CD4-positive, alpha-beta T cell treated with Interleukin-17A for 1 hour (primary cell): ENCODE measurements around the gene TRIO.

ENCODE experiments used
- DNase-seq: peaks from one replicate; pipeline ENCODE4 v3.0.0-alpha.2; 2020

Gene TRIO

DNA sequence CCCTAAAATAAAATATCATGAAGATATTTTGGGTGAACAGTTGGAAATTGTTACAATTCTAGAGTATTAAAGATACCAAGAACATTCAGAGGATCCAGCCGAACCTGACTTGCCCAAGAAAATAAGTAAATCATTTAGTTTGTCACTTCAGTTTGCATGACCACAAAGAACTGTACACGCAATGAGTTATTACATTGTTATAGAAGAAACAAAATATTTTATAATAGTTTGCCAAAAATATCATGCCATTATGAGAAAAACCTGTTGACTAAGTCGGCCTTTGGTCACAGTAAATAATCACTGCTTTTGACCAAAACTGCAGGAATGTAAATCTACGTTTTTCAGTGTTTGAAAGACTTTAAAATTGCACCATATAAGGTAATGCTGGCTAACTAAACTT, 27.9 kb downstream of the TRIO start:
- no peak for DNase-seq

DNA sequence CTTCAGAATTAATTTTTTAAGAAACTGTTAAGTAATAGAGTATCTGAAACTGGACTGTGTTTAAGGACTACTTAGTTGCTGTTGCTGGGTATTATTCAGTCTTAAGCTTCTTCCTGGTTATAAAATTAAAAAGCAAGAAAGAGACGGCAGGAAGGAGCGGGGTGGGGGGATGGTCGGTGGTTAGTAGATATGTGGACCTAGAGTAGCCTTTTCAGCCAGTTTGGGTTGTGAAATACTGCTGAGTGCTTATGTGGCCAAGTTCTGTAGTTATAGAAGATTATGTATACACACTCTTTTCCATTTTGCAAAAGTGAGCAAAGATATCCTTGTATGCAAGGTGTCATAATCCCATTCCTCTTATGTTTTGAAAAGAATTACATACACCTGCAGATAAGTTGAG, 28.5 kb downstream of the TRIO start:
- DNase-seq: no peak

DNA sequence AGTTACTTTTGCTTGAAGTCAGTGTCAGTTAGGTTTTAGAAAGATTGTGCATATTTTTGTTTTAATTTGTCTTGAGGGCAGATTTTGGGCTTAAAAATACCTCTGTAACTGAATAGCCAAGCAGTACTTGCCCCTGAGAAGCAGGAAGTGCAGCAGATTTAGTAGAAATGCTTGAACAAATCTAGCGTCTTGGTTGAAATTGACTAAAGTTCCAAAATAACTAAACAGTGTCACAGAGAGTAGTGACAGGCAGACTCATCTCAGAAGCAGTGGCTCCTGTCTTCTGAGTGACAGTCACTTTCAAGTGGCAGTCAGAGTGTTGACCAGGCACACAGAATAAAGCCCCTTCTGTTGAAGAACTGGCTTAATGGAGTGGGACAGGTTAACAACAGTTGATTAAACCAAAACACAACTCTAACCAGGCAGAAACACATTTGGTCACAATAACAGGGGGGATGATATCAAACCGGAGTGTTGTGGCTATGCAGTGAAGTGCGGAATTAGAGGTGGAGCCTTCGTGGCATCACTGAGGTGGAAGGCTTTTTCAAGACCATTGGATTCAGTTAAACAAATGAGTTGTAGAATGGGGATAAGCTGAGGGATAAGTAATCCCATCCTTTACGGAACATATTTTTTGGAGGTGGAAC, 29.1 kb downstream of the TRIO start:
- DNase-seq: no peak

DNA sequence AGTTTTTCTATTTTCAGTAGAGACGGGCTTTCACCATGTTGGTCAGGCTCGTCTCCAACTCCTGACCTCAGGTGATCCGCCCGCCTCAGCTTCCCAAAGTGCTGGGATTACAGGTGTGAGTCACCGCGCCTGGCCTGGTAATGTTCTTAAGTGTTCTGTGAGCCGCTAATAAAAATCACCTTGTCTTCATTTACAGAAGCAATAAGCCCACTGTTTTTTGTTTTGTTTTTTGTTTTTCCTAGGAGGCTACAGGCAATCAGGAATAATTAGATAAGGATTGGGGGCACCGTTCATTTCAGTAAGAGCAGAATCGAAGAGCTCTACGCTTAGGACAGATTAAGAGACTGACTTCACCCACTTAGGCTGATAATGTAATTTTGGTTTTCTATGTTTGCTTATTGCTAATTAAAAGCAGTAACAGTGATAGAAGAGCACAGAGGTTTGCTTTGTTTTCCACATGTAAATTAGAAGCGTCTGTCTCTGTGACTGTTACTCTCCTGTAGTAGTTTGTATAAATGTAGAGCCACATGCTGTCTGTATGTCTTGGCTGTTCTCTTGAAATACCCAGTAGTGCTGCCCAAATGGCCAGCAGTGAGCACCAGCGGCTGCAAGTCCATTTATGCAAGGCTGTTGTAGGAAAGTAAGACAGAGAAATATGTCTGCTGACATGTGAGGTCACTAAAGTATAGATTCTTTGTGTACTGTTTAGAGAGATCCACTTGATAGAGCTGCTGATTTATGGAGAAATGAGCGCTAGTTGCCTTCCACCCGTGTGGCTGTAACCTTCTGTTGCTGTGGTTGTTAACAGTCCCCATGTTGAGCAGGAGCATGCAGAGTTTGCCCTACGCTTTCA, 30.5 kb downstream of the TRIO start:
- DNase-seq: no peak

DNA sequence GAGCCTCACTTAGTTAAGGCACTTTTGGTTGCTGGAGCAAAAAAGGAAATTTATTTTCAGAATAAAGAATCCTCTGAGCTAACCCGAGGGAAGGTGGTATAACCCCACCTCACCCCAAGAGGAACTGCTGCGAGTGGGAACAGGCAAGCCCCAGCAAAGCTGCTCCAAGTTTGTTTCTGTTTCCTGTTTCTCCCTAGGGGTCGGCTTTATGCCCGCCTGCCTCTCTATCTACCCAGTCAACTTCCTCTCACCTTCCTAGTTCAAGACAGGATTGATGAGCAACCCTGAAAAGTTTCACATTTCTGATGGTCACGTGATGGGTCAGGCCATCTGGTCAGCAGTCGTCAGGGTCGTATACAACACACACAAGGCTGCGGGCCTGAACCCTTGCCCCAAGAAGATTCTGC, 31.1 kb downstream of the TRIO start:
- DNase-seq: no peak

DNA sequence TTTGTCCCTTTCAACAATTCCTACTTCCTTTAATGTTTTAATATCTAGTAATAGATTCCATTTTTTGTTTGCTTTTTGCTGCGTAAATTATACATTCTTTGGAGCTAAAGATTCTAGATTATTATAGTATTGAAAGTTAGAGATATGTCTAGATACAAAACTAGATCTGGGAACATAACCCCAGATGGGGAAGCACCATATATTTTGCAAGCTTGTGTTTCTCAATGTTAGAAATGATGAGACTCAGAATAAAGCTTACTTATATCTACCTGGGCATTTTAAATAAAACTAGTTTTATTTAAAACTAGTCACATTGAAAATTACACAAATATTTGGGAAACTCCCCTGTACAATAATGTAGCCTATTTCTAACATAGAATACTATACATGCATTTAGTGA, 32.2 kb downstream of the TRIO start:
- DNase-seq: no peak

DNA sequence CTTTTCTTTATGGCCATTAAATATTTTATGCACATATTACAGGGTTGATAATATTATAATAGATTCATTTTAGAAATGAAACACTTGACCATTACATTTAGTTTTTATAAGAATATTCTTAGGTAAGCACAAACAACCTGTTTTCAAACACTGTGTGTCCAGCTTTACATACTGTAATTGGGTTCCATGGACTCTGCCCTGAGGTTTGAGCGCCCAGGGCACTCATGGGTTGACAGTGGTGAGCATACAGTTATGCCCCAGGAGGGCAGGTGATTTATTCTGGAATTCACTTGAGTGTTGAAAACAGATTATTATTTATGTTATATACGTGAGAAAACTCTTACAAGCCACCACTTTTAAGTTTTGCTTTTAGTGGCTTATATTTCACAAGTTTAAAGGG, 33.7 kb downstream of the TRIO start:
- DNase-seq: no peak

DNA sequence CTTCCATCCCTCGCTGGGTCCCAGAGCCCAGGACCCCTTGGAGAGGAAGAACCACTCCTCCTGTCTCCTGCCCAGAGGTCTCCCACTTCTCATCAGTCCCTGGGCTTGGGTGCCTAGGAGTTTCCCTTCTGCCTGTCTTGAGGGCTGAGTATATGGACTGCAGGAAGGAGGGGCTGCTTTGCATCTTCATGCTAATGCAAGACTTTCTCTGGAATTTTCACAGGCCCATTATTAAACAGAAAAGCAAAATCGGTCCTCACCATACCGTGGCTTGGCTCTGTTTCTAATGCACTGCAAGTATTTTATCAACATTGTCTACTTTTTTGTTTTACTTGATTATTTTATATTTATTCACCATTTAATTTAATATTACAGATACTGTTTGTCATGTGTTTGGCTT, 34.5 kb downstream of the TRIO start:
- DNase-seq: no peak

DNA sequence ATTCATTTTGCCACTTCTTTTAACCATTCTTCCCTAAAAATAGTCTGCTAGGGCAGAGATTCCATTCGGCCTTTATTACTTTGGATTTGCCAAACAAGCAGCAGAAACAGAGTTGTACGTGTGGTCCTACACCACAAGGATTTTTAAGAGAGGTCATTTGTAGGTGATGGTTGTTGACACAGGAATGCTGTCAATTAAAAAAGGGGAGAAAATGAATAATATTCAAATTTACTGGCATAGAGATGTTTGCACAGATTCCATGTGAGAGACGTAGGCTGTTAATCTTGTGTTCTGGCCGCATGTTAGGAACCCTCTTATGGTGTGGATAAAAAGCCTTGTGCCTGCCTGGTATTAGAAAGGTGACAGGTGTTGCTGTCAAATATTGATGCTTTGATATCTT, 34.9 kb downstream of the TRIO start:
- no peak for DNase-seq

DNA sequence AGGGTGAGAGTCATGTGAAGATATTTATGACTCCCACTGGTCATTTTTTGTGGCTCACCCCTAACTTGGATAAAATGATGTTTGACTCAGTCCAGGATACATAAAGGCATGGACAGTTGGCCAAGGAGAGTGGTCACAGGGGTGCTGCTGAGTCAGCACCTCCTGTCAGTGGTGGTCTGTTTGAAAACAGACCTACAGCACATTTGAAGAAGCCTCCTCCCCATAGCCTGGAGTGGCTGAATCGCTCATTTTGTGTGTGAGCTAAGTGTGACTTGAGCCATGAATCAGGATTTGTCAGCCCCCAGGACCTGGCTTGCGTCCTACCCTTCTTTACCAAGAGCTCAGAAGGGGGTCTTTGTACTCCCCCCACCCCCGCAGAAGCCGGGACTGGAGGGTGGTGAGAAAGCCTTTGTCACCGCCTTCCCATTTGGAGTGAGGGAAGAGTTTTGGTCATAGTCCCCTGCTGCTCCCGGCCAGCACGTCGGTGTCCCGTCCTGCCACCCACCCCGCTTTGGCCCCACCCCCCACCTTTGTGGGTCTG, 35.6 kb downstream of the TRIO start:
- no peak for DNase-seq

DNA sequence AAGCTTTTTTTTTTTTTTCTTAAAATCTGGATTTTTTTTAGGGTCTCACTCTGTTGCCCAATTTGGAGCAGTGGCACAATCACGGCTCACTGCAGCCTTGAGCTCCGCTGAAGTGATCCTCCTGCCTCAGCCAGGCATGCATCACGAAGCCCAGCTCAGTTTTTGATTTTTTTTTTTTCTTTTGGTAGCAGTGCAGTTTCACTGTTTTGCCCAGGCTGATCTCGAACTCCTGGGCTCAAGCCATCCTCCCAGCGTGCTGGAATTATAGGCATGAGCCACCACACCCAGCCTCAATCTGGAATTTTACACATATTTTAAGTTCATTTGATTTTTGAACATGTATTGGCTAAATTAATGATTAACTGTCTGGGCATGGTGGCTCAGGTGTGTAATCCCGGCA, 36.3 kb downstream of the TRIO start:
- DNase-seq: no peak

DNA sequence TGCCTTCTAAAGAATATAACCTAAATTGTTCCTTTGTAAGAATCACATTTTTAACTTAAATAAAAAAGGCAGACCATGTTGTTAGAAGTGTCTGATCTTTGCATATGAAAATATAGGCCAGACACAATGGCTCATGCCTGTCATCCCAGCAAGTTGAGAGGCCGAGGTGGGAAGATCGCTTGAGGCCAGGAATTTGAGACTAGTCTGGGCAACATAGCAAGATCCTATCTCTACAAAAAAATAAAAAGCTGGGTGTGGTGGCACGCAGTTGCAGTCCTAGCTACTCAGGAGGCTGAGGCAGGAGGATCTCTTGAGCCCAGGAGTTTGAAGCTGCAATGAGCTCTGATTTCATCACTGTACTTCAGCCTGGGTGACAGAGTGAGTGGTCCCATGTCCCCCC, 37.3 kb downstream of the TRIO start:
- DNase-seq: no peak

DNA sequence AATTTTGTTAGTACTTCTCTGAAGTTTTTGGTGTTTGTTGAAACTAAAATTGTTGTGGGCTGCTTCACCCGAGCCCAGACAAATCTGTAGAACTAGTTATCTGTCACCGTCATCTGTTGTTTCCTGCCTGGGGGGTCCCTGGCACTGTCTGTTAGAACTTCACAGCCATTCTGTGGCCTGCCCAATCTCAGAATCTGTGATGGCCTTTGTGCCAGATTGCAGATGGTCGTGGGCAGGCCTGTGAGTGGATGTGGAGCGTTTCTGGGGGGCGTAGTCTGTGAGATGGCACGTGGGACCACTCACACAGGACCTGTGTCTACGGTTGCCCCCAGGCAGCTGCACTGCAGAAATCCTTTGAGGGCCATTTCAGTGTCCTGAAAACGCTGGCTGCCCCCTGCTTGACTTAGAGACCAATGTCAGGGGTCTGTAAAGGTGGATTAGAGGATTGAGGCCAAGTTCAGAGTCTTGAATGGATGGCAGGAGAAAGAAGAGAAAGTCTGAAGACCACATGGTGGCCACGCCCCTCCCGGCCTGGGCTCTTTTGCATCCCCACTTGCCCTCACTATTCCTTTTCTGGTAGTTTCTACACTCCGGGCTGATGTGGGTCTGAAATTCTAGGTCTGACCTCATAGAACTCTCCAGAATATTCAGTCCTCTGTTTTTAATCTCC, 38.3 kb downstream of the TRIO start:
- no peak for DNase-seq

DNA sequence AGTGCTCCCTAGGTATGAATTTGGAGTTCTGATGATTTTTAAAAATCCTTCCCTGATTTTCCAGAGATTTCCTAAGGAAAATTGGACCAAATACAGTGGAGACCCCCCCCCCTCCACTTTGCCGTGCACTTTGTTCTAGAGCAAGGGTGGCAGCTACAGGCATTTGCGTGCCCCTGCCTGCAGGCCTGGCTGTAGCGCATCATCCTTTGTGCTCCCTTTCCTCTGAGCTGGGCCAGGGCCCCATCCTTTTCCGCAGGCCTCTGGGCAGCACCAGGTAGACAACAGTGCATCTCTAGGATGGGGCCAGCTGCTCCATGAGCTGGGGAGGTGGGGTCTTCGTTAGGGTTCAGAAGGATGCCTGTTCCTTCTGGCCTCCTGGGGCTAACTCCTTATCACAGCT, 39.6 kb downstream of the TRIO start:
- DNase-seq: no peak

DNA sequence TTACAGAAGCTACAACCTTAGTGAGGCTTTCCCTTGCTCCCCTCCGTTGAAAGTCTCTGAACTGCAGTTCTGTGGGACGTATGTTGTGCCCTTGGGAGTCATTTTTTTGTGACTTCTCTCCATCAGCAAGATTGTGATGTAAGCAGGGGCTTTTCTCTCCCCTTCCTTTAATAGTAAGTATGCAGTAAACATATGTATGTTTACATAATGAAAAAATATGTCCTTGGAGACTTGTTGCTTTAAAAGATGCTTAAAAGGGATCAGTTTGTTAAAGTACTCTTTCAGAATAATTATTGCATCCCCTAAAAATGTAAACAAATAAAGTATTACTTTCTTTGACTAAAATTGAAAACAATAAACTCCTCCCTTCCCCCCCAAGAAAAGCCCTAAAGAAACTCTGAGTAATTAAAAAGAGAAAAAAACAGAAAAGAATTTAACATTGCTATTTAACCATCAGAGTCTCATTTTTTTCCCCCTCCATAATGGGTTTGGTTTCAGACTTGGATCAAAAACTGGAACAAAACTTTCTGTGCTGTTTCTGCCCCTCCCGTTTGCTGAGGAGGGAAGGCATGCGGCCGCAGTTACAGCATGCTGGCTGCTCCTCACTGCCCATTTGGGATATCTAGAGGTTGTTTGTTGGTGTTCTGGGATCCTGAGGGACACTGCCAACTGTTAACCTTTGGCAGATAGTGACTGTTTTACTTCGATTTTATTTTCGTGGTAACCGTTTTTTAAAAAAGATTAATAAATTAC, 40.2 kb downstream of the TRIO start:
- no peak for DNase-seq

DNA sequence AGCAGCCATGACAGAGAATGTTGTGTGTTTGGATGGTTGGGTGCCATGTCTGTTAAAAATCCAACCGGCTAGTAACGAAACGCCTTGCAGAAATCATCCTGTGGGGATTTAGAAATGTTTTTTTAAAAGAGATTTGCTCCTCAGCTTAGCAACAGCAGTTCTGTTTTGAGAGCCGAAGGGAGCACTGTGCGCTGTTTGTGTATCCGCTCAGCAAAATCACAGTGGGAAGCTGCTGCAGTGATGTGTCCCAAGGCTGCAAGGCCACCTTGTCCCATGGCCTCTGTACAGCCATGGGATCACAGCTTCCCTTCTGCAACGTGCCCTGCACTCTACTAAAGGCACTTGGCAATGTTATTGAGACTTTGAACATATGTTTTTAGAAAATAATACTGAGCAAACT, 40.9 kb downstream of the TRIO start:
- no peak for DNase-seq

DNA sequence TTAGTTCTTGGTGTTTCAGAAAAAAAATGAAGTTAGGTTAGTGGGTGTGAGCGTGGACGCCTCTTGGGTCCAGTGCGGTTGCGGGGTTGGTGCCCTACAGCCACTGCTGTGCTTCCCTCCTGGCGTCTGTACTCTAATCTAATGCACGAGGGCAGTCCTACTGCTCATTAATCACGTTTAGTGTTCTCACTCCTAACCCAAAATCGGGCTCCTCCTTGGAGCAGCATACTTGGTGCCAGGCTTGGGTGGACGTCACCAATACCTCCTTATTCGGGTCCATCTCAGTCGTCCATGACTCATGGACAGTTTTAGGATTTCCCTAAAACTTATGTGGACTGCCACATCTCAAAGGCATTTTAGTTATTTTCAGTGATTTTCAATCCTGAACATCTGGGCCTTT, 41.6 kb downstream of the TRIO start:
- no peak for DNase-seq

DNA sequence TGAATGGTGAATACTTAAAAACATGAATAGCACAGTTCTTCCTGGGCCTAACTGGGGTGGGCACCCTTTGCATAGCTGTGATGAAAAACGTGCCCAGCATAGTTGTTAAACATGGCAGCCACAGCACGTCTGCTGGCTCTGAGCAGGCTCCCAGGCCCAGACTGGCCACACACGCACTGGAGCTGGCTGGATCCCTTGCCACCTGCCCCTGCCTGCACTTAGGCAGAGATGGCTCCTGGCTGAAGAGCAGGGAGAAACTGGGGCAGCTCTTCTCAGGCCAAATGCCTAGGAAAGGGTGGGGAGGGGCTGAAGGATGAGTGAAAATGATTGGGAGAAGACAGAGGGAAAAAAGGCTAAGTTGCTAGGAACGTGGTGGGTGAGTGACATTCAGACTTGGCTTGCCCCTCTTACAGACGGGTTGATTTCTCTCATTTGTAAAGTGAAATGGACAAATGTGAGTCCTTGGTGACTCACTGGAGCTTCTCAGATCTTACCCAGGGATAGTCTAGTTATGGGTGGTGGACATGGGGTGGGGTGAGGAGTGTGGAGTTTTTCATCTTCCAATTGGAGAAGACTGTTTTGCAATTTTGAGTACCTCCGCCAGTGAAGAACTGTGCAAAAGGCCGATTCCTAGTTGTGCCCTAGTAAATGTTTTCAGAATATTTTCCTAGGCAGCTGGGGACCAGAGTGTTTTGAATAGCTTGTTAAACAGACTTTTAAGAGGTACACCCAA, 42.4 kb downstream of the TRIO start:
- DNase-seq: no peak

DNA sequence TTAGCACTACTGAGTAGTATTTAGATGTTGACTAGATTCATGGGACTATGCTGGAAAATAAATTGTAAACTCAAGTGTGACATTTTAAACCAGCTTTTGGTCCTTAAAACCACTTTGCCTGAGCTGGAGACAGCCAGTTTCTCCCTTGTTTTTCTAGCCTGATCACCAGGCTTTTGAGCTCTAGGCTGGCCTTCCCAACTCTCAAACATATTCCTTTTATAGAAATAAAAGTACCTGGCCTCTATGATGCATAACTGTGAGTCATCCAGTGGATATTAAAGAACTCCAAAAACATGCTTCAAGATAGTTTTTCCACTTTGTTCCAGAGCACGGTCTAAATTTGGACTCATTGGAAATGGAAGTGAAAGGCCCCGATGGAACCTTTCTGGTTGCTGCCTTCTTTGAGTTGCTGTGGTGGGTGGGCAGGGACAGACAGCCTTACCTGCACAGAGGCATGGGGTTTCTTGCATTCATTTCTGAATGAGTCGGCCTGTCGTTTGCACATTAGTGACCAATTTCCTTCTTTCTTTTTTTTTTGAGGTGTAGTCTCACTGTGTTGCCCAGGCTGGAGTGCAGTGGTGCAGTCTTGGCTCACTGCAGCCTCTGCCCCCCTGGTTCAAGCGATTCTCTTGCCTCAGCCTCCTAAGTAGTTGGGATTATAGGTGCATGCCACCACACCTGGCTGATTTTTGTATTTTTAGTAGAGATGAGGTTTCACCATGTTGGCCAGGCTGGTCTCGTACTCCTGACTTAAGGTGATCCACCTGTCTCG, 43.1 kb downstream of the TRIO start:
- DNase-seq: no peak

DNA sequence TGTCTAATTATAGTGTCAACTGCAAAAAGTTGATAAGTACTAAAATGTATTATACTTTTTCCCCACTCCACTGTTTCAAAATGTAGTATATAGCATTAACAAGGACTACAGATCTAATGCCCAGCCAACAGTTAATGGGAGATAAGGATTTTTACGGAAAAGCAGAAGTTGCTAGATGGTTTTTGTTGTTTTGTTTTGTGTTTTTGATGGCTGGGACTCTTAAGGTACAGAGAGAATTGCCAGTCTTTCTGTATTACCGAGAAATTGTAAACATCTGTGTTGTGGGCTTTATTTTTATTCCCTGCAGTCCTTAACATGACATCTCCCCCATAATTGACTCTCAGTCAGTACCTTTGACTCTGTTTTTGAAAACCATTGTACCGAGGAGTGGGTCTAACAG, 44.0 kb downstream of the TRIO start:
- DNase-seq: no peak

DNA sequence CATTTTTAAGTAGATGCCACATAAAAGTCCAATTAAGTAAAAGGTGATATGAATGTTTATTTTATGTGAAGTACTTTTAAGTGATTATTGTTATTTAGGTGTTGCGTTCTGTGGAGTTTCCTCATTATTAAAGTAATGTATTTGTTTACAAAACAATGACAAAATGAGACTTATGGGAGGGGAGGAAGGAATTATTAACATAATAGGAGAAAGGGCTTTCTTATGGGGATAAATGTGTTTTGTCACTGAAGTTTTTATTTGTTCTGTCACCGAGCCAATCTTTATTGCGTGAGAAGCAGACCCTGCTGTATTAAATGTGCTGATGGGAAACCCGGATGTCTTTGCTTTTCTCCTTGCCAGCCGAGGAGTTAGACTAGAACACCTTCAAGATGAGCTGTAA, 44.5 kb downstream of the TRIO start:
- no peak for DNase-seq

DNA sequence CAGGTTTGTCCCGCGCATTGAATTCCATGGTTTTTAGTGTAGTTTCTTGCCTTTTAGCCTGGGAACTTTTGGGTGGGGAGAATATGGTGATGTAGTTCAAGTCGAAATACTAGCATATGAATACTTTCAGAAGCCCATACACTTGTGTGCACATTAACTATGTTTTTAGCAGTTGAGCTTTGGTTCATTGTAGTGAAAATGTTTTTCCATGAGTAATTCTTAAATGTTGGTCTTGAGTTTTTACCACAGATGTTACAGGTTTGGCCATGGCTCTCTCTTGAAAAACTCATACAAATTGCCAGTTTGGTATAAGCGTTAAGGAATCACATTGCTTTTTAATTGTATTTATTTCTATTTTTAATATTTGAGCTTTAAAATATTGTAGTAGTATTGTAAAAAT, 45.6 kb downstream of the TRIO start:
- no peak for DNase-seq
